GM23338 (cell line): ENCODE results near the gene DCAF7.

Experiments
- CREB1 ChIP-seq: fragments of 250-450 bp; sonication (Bioruptor Pico); IDR thresholded peaks from 2 replicates; pipeline ENCODE4 v1.5.0; 2020; ENCODE audit warnings: low read depth, mild to moderate bottlenecking, moderate library complexity
- CTCF ChIP-seq, 2 experiments: fragments of 200-600 bp in 1 of 2; sonication (generic) in 1 of 2; conservative IDR thresholded peaks; 2 replicates each; pipeline versions ENCODE4 v1.5.1 to v1.6.1; 2016 to 2017; ENCODE audit warnings: antibody characterized with exemption in 2 of 2, low read depth in 2 of 2, mild to moderate bottlenecking in 2 of 2, moderate library complexity in 1 of 2
- EZH2 ChIP-seq: fragments of 200-600 bp; sonication (generic); IDR thresholded peaks from one replicate; pipeline ENCODE4 v1.8.0; 2017; ENCODE audit warnings: antibody characterized with exemption, mild to moderate bottlenecking, low read depth; ENCODE audit not compliant: unreplicated experiment
- EZH2phosphoT487 ChIP-seq: fragments of 200-600 bp; sonication (generic); IDR thresholded peaks from one replicate; pipeline ENCODE4 v1.8.1; 2018; ENCODE audit warnings: antibody characterized with exemption; ENCODE audit not compliant: unreplicated experiment
- JUNB ChIP-seq: IDR thresholded peaks from one replicate; pipeline ENCODE4 v1.6.1; 2016; ENCODE audit warnings: antibody characterized with exemption; ENCODE audit not compliant: unreplicated experiment
- POLR2AphosphoS5 ChIP-seq: IDR thresholded peaks from 2 replicates; pipeline ENCODE4 v1.6.1; 2016; ENCODE audit warnings: antibody characterized with exemption, low read depth
- ZNF331 ChIP-seq: fragments of 250-450 bp; sonication (Bioruptor Pico); IDR thresholded peaks from 2 replicates; pipeline ENCODE4 v1.5.0; 2020; ENCODE audit warnings: low read depth, mild to moderate bottlenecking, moderate library complexity
- ZNF462 ChIP-seq: fragments of 250-450 bp; sonication (Bioruptor Pico); IDR thresholded peaks from 2 replicates; pipeline ENCODE4 v1.5.0; 2020; ENCODE audit warnings: mild to moderate bottlenecking, moderate library complexity
- TF ChIP-seq, protein P1 (sequence below): IDR thresholded peaks from one replicate; pipeline ENCODE4 v1.6.1; 2018; ENCODE audit warnings: antibody characterized with exemption; ENCODE audit not compliant: unreplicated experiment
- TF ChIP-seq, protein P2 (sequence below): IDR thresholded peaks from 2 replicates; pipeline ENCODE4 v1.6.1; 2016; ENCODE audit warnings: antibody characterized with exemption

DNA sequence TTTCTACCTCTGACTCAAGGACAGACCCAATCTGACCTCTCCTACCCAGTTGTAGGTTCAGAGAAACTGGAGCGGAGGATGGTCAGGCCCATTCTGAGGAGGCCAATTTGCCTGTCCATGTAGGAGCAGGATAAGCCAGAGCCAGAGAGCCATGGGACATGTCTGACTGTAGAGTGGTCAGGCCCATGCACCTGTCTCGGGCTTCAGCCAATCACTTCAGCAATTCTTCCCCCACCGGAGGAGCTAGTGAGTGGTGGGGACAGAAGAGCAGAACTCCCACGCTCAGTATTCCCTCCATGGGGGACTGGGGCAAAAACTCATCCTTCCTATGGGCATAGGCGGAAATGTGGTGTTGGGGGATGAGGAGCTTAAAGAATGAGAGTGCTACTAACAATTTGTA lies 14.3 kb downstream of the DCAF7 start:
- TF ChIP-seq CREB1 (CRISPR knock-in tag) = no peak
- no peak for TF ChIP-seq CTCF (conservative IDR thresholded peaks at IDR 0.05; ENCODE audit: low read depth in 2 of 2)
- TF ChIP-seq, protein P1, sequence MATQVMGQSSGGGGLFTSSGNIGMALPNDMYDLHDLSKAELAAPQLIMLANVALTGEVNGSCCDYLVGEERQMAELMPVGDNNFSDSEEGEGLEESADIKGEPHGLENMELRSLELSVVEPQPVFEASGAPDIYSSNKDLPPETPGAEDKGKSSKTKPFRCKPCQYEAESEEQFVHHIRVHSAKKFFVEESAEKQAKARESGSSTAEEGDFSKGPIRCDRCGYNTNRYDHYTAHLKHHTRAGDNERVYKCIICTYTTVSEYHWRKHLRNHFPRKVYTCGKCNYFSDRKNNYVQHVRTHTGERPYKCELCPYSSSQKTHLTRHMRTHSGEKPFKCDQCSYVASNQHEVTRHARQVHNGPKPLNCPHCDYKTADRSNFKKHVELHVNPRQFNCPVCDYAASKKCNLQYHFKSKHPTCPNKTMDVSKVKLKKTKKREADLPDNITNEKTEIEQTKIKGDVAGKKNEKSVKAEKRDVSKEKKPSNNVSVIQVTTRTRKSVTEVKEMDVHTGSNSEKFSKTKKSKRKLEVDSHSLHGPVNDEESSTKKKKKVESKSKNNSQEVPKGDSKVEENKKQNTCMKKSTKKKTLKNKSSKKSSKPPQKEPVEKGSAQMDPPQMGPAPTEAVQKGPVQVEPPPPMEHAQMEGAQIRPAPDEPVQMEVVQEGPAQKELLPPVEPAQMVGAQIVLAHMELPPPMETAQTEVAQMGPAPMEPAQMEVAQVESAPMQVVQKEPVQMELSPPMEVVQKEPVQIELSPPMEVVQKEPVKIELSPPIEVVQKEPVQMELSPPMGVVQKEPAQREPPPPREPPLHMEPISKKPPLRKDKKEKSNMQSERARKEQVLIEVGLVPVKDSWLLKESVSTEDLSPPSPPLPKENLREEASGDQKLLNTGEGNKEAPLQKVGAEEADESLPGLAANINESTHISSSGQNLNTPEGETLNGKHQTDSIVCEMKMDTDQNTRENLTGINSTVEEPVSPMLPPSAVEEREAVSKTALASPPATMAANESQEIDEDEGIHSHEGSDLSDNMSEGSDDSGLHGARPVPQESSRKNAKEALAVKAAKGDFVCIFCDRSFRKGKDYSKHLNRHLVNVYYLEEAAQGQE = no peak
- no peak for TF ChIP-seq JUNB
- TF ChIP-seq EZH2phosphoT487 = no peak
- TF ChIP-seq EZH2 = no peak
- no peak for TF ChIP-seq POLR2AphosphoS5
- TF ChIP-seq, protein P2, sequence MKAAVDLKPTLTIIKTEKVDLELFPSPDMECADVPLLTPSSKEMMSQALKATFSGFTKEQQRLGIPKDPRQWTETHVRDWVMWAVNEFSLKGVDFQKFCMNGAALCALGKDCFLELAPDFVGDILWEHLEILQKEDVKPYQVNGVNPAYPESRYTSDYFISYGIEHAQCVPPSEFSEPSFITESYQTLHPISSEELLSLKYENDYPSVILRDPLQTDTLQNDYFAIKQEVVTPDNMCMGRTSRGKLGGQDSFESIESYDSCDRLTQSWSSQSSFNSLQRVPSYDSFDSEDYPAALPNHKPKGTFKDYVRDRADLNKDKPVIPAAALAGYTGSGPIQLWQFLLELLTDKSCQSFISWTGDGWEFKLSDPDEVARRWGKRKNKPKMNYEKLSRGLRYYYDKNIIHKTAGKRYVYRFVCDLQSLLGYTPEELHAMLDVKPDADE = no peak
- TF ChIP-seq ZNF331 = no peak
- TF ChIP-seq ZNF462 = no peak
